Measurements from ENCODE around the gene SLC9A3.
"Not testable (repeated sequence)": the region's sequence is repeated elsewhere in the genome, so short reads cannot be mapped to it uniquely, and the experiment has no call there.

Gene SLC9A3

GRCh38 chr5:524234-524972, at the start of gene SLC9A3:
Gene SLC9A3 (minus strand): TSS chr5:524449.
- DNase-seq: no peak

GRCh38 chr5:573976-574375, 49.7 kb upstream of the SLC9A3 start:
- DNase-seq: no peak

DNA sequence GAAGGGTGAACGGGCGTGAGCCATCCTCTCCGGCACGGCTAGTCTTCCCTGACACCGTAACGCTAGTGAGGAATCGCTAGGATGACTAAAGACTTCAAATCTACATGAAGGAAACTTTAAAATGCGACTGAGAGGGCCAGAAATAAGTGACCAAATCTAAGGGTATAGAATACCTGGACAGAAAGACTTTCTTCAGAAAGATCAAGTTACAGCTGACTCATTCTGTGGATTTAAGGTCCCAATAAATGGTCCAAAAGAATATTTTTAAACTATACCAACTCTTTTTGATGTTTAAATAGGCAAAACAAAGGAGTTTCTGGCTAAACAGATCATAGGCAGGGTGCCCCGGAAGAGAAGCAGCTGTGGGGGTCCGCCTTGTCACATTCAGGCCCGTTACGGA, 49.0 kb upstream of the SLC9A3 start:
- DNase-seq: no peak

DNA sequence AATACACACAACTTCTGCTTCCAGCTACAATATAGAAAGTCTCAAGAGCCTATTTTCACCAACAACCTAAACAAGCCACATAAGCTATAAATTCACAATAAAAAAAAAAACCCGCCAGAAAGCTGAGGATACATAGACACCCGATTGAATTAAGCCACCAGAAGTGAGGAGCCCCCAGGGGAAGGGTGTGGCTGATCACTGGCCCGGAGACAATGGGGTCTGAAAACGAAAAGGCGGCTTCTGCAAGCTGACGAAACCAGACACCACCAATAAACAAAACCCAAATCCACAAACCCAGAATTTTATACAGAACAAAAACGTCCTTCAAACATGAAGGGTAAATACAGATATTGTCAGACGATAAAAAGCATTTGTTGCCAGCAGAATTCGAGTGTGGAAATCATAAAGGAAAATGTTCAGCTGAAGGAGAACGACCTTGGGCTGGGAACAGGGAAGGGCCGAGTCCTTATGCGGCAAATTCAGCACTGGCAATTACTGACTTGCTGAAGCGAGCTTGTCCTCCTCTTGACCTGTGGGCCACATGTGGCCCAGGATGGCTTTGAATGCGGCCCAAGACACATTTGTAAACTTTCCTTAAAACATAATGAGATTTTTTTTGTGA, 48.3 kb upstream of the SLC9A3 start:
- DNase-seq: no peak

GRCh38 chr5:571791-572190, 47.5 kb upstream of the SLC9A3 start:
- DNase-seq: no peak

GRCh38 chr5:570886-571285, 46.6 kb upstream of the SLC9A3 start:
- DNase-seq: no peak

DNA sequence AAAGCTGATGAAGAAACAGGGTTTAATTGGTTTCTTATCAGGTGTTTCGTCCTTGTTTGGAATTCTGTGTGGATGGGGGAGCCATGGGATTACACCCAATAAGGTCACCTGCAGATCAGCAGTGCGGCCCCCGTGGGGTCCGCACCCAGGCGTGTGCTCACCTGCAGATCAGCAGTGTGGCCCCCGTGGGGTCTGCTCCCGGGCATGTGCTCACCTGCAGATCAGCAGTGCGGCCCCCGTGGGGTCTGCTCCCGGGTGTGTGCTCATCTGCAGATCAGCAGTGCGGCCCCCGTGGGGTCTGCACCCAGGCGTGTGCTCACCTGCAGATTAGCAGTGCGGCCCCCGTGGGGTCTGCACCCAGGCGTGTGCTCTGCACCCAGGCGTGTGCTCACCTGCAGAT, 46.2 kb upstream of the SLC9A3 start:
- no peak for DNase-seq

- DNase-seq: no peak
Observed at GRCh38 chr5:569868-570361, 45.7 kb upstream of the SLC9A3 start.

DNA sequence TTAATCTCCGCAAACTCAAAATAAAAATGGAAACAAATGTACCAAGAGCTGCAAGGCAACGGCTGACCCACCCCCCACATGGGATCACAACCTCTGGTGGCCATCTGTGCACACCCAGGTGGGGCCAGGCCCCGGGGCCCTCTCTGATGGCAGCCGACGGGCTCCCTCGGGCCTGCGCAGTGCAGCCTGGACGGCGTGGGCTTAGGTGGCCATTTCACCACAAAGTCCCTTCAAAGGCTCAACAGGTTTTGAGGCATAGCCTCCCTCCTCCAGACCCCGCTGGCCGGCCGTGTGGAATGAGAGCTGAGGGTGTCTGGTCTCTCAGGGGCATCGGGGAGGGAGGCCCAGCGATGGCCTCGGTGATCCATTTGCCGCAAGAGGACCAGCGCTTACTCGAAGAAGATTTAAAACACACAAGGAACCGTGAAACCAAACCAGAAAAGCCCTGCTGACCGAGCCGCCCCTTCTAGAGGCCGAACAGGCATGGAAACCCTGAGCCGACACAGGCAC, 45.2 kb upstream of the SLC9A3 start:
- DNase-seq: no peak

DNA sequence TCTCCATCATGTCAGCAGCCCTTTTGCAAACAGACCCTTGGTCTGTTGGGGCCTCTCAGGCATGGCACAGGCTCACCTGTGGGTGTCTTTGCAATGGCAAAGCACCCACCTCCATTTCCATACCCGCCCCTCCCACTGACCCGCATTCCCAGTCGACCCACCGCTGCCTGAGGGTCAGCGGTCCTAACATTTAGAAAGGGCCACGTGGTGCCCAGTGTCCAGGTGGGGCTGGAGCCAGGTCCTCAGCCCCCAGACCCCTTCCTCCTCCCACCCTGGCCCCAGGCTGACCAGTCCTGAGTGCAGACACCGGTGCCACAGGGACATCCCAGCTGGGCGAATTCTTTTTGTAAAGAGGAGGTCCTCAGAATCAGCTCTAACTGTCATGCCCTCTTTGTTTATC, 44.6 kb upstream of the SLC9A3 start:
- no peak for DNase-seq

DNA sequence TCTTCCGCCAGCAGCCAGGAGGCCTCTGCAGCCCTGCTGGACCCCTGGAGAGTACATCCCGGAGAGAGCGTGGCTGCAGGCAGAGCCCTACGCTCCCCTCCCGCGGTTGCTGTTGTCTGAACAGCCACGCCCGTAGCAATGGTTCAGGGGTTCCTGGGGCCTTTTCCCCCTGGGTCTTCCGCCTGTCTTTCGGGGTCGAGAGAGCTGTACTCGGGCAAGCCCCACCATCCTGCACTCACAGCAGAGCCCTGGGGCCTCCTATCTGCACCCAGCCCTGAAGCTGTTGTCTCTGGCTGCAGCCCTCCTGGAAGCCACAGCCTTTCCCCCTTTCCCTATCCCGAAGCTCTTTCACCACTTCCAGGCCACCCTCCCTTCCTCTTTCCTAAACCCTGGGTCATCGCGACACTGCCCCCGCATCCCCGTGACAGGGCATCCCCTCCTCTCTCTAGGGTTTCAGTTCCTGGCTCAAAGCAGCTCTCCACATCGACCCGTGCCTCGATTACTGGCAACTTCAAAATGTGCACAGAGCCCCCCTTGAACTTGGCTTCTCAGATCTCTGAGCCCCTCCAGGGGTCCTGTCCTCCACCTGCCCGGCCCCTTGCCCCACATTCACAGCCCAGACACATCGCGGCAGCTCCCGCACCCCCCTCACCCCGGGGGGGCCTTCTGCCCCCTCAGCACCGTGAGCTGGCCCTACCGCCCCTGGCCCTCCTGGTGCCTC, 44.0 kb upstream of the SLC9A3 start:
- no peak for DNase-seq

GRCh38 chr5:567664-568060, 43.4 kb upstream of the SLC9A3 start:
- DNase-seq: no peak

DNA sequence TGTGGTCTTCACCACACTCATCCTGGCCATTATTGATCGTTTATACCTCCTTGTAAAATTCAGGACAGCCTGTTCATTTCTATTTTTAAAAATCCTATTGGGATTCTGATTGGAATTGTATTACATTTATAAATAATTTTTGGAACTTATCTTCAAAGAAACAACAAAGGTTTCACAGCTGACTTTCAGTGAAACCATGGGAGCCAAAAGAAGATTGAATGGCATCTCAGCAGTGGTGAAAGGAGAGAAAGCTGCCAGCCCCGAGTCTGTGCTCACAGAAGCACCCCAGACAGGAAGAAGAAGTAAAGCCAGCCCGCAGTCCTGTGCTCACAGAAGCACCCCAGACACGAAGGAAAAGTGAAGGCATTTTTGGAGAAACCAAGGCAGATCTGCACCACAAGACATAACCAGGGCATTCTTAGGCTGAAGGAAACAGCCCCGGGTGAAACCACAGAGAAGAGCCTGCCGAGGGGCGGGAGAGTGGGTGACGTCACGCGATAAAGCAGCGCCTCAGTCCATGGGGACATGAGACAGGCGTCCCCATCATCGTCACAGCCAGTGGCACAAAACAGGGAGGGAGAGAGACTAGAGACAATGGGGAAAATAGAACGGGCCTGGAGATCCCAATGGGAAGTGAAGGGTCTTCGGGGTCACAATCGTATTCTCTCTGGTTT, 42.5 kb upstream of the SLC9A3 start:
- no peak for DNase-seq

DNA sequence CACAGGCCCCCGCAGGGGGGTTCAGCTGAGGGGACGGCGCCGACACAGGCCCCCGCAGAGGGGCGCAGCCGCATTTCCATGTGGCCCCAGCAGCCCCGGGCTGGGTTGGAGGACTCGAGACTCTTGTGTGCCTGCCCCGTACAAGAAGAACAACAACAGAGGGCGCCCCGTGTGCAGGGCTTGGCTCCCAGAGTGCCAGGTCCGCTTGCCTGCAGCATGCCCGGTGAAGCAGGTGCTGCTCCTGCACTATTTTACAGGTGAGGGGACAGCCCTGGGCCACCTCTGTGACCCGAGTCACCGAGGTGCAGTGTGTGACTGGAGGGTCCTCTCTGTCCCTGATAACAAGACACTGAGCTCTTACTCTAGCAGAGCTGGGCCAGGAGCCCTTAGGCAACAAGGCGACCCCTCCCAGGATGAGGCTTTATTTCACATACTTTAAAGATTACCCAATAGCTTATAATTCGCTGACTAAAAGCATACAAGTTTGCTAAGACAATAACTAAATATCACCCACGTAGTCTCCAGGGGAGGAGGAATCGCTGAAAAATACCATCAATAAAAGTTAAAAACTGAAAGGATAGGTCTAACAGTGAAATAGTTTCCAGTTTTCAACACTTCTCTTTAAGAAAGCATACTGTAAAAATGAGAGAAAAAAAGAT, 41.7 kb upstream of the SLC9A3 start:
- no peak for DNase-seq

DNA sequence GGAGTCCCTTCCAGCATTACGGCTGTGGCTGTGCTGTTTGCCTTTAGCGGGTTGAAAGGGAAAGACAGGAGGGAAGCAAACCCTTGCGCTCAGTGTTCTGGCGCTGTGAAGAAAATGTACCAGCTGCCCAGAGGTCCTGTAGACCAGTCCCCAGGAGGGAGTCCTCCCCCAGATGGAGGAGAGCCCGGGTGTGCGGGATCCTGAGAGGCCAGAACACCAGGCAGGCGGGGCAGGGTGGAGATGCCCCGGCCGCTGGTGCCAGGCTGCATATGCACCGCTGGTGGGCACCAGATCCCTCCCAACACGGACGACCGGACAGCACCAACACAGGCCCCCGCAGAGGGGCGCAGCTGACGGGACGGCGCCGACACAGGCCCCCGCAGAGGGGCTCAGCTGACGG, 37.2 kb upstream of the SLC9A3 start:
- DNase-seq: no peak

GRCh38 chr5:560792-561166, 36.5 kb upstream of the SLC9A3 start:
- DNase-seq: no peak

DNA sequence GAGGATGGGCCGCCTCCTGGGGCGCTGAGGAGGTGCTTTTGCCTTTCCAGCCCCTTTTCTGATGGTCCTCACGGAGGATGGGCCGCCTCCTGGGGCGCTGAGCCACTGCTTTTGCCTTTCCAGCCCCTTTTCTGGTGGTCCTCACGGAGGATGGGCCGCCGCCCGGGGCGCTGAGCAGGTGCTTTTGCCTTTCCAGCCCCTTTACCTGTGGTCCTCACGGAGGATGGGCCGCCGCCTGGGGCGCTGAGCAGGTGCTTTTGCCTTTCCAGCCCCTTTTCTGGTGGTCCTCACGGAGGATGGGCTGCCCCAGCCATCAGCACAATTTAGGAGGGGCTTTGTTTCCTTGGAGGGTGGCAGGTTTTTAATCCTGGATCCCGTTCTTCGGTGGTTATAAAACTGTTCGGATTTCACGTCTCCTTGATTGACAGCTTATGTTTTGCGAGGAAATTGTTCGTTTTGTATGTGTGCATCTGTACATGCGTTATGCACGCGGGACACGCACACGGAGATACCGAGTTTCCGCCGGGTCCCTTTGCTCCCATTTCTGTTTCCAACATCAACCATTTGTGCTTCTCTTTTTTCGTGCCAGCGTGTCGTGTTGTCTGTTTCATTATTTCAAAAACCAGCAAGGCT, 34.7 kb upstream of the SLC9A3 start:
- DNase-seq: no peak

- no peak for DNase-seq
Observed at GRCh38 chr5:558326-558725, 34.1 kb upstream of the SLC9A3 start.

DNA sequence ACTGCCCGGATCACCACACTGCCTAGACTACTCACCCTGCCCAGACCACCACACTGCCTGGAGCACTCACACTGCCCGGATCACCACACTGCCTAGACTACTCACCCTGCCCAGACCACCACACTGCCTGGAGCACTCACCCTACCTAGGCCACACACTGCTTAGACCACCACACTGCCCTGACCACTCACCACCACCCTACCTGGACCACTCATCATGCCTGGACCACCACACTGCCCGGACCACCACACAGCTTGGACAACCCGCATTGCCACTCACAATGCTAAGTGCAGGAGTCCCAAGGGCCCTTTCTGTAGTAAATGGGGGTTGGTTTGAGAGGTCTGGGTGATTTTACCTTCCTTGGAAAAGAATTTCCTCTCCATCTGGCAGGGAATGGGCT, 33.7 kb upstream of the SLC9A3 start:
- DNase-seq: not testable (repeated sequence)

GRCh38 chr5:556909-557441, 32.7 kb upstream of the SLC9A3 start:
- DNase-seq: no peak

DNA sequence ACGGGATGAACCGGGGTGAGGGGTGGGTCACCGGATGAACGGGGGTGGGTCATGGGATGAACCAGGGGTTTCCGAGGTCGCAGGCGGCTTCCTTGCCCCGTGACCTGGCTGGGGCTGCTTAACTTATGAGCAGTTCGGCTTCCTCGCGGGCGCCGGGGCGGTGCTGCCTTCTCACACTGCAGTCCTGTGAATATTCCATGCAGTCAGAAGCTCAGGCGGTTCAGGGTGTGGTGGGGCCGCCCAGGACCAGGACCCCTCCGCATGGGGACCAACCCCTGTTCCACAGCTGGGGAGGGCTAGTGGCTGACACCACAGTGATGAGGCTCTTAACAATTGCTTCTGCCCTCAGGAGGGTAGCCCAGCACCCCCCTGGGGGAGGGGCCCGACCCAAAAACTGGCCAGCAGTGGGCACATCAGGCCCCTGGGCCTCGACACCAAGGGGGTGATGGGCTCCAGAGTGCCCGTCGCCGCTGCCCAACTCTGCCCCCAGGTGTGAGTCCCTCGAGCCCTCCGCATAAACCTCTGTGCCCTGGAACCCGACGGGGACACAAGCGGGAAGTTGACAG, 30.9 kb upstream of the SLC9A3 start:
- DNase-seq: no peak

All from cerebellar nuclear complex (tissue), 1 donor.